ENCODE measurements around the gene TTLL12. TPM values are rescaled to one million over a fixed set of nuclear protein-coding genes. Genes with fewer than 3 reads are reported as not detected.

The TTLL12 gene
- polyA plus RNA-seq, 2 of the 4 experiments (the other 2 are of a cell fraction): 8.6 to 18.7 TPM

DNA sequence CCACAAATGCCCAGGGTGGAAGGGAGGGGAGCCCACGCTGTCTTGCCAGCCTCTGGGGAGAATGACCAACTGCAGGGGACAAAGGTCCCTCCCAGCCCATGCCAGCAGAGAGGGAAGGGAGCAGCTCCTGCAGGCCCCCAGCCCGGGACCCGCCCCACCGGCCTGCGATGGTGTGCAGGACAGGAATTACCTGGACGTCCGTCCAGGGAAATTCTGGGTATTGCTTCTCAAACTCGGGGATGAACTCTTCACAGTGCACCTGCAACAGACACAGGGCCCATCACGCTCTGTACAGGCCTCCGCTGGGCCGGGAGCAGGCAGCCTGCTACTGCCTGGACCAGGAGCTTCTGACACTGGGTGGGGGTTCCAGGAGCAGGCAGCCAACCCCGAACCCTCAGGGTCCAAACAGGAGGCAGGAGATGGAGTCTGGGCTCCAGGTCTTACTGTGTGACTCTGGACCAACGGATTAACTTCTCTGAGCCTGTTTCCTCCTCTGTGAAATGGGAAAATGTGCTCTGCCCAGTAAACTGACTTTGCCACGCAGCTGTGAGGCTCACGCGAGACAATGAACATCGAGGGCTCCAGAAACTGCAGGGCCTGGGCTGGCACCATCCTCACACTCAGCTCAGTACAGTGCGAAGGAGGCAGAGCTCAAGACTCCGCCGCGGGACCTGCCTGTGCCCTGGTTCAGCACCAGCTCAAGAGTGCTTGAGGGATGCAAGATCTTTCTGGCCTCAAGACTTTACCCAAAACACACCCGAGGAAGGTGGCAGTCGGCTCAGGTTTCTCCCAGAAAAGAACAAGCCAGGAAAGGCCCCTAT is 17.4 kb downstream of the TTLL12 start (continued):
- TF ChIP-seq RNF2 (IDR thresholded peaks at IDR 0.05; ENCODE audit: borderline replicate concordance, low read depth): no peak
- no peak for TF ChIP-seq BHLHE40 (IDR thresholded peaks at IDR 0.05; ENCODE audit: low read depth, low read length)
- no peak for TF ChIP-seq CBX2 (IDR thresholded peaks at IDR 0.05; ENCODE audit: borderline replicate concordance, low read depth)
- TF ChIP-seq, protein P1, sequence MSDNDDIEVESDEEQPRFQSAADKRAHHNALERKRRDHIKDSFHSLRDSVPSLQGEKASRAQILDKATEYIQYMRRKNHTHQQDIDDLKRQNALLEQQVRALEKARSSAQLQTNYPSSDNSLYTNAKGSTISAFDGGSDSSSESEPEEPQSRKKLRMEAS (IDR thresholded peaks at IDR 0.05): no peak
- TF ChIP-seq ZNF302 (CRISPR knock-in tag; IDR thresholded peaks at IDR 0.05): no peak
- TF ChIP-seq SMC3 (IDR thresholded peaks at IDR 0.05): no peak
- no peak for TF ChIP-seq HOXA7 (CRISPR knock-in tag; IDR thresholded peaks at IDR 0.05)

DNA sequence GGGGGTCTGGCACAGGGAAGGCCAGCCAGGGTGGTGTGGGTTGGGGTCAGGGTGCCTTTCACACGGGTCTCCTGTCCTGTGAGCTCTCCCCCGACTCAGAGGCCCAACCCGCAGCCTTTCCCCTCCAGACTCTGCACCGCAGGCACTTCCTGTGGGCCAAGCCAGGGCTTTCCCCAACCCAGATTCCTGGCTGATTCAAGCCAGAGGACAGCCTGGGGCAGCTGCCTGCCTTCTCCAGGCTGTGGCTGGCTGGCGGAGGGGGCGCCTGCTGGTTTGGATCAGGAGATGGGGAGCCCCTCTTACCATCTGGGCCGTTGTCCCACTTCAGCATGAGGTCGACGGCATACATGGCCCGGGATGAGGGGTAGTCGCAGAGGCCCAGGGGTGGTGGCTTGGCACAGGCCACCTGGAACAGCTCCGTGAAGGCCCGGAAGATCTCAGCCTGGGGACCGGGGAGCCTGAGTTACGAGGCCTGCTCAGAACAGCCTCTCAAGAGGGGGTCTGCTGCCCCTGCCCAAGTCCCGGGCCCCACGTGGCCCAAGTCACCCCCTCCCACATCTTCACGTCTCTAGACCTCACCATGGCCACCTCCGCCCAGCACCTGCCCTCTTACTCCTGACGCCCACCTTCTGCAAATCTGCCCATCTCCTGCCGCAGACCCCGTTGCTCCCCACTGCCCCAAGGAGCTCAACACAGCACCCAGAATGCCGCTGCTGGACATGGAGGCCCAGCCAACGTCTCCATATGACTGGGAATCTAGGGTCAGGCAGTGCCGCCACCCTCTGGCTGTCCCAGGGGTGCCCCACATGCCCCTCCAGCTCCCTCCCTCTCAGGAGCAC is 18.2 kb downstream of the TTLL12 start:
- H3K9me3 ChIP-seq: no peaks in the 10 kb centered on the region
- ChIA-PET POLR2A (no interaction called here), CTCF (no interaction called here)
- DNase-seq (ENCODE audit: low read depth in 1 of 2, low spot score in 1 of 2) (no peak), FAIRE-seq (no peak), ATAC-seq (no peak)
- H3K4me1 ChIP-seq: no peaks in the 10 kb centered on the region
- H3K4me3 ChIP-seq: no peak overlapping the region
- TF ChIP-seq CHD4 (IDR thresholded peaks at IDR 0.05; ENCODE audit: borderline replicate concordance) (no peak), BHLHE40 (IDR thresholded peaks at IDR 0.05; ENCODE audit: low read depth, low read length) (no peak), TFCP2L1 (CRISPR knock-in tag; IDR thresholded peaks at IDR 0.05) (no peak), CBX8 (IDR thresholded peaks at IDR 0.05) (no peak), NPAS2 (CRISPR knock-in tag; IDR thresholded peaks at IDR 0.05; ENCODE audit: borderline replicate concordance) (no peak), JUNB (IDR thresholded peaks at IDR 0.05) (no peak), EP300 (IDR thresholded peaks at IDR 0.05) (no peak), ZC3H11A (IDR thresholded peaks at IDR 0.05) (no peak), NFE2L2 (conservative IDR thresholded peaks at IDR 0.05; ENCODE audit: low read length) (no peak), CEBPB (IDR thresholded peaks at IDR 0.05) (no peak), POLR2AphosphoS2 (conservative IDR thresholded peaks at IDR 0.05; ENCODE audit: low read length) (no peak), CBX2 (IDR thresholded peaks at IDR 0.05; ENCODE audit: borderline replicate concordance, low read depth) (no peak), HEYL (CRISPR knock-in tag; IDR thresholded peaks at IDR 0.05) (no peak)
- TF ChIP-seq, protein P2, sequence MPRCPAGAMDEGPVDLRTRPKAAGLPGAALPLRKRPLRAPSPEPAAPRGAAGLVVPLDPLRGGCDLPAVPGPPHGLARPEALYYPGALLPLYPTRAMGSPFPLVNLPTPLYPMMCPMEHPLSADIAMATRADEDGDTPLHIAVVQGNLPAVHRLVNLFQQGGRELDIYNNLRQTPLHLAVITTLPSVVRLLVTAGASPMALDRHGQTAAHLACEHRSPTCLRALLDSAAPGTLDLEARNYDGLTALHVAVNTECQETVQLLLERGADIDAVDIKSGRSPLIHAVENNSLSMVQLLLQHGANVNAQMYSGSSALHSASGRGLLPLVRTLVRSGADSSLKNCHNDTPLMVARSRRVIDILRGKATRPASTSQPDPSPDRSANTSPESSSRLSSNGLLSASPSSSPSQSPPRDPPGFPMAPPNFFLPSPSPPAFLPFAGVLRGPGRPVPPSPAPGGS (IDR thresholded peaks at IDR 0.05): no peak
- TF ChIP-seq, protein P3, sequence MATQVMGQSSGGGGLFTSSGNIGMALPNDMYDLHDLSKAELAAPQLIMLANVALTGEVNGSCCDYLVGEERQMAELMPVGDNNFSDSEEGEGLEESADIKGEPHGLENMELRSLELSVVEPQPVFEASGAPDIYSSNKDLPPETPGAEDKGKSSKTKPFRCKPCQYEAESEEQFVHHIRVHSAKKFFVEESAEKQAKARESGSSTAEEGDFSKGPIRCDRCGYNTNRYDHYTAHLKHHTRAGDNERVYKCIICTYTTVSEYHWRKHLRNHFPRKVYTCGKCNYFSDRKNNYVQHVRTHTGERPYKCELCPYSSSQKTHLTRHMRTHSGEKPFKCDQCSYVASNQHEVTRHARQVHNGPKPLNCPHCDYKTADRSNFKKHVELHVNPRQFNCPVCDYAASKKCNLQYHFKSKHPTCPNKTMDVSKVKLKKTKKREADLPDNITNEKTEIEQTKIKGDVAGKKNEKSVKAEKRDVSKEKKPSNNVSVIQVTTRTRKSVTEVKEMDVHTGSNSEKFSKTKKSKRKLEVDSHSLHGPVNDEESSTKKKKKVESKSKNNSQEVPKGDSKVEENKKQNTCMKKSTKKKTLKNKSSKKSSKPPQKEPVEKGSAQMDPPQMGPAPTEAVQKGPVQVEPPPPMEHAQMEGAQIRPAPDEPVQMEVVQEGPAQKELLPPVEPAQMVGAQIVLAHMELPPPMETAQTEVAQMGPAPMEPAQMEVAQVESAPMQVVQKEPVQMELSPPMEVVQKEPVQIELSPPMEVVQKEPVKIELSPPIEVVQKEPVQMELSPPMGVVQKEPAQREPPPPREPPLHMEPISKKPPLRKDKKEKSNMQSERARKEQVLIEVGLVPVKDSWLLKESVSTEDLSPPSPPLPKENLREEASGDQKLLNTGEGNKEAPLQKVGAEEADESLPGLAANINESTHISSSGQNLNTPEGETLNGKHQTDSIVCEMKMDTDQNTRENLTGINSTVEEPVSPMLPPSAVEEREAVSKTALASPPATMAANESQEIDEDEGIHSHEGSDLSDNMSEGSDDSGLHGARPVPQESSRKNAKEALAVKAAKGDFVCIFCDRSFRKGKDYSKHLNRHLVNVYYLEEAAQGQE (IDR thresholded peaks at IDR 0.05): no peak
- TF ChIP-seq, protein P4, sequence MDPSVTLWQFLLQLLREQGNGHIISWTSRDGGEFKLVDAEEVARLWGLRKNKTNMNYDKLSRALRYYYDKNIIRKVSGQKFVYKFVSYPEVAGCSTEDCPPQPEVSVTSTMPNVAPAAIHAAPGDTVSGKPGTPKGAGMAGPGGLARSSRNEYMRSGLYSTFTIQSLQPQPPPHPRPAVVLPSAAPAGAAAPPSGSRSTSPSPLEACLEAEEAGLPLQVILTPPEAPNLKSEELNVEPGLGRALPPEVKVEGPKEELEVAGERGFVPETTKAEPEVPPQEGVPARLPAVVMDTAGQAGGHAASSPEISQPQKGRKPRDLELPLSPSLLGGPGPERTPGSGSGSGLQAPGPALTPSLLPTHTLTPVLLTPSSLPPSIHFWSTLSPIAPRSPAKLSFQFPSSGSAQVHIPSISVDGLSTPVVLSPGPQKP (IDR thresholded peaks at IDR 0.05; ENCODE audit: low read depth, low read length): no peak
- TF ChIP-seq, protein P5, sequence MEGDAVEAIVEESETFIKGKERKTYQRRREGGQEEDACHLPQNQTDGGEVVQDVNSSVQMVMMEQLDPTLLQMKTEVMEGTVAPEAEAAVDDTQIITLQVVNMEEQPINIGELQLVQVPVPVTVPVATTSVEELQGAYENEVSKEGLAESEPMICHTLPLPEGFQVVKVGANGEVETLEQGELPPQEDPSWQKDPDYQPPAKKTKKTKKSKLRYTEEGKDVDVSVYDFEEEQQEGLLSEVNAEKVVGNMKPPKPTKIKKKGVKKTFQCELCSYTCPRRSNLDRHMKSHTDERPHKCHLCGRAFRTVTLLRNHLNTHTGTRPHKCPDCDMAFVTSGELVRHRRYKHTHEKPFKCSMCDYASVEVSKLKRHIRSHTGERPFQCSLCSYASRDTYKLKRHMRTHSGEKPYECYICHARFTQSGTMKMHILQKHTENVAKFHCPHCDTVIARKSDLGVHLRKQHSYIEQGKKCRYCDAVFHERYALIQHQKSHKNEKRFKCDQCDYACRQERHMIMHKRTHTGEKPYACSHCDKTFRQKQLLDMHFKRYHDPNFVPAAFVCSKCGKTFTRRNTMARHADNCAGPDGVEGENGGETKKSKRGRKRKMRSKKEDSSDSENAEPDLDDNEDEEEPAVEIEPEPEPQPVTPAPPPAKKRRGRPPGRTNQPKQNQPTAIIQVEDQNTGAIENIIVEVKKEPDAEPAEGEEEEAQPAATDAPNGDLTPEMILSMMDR (IDR thresholded peaks at IDR 0.05): no peak
- TF ChIP-seq, protein P6, sequence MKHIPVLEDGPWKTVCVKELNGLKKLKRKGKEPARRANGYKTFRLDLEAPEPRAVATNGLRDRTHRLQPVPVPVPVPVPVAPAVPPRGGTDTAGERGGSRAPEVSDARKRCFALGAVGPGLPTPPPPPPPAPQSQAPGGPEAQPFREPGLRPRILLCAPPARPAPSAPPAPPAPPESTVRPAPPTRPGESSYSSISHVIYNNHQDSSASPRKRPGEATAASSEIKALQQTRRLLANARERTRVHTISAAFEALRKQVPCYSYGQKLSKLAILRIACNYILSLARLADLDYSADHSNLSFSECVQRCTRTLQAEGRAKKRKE (CRISPR knock-in tag; IDR thresholded peaks at IDR 0.05; ENCODE audit: low read depth): no peak
- TF ChIP-seq, protein P7, sequence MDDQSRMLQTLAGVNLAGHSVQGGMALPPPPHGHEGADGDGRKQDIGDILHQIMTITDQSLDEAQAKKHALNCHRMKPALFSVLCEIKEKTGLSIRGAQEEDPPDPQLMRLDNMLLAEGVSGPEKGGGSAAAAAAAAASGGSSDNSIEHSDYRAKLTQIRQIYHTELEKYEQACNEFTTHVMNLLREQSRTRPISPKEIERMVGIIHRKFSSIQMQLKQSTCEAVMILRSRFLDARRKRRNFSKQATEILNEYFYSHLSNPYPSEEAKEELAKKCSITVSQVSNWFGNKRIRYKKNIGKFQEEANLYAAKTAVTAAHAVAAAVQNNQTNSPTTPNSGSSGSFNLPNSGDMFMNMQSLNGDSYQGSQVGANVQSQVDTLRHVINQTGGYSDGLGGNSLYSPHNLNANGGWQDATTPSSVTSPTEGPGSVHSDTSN (IDR thresholded peaks at IDR 0.05): no peak
- TF ChIP-seq, protein P8, sequence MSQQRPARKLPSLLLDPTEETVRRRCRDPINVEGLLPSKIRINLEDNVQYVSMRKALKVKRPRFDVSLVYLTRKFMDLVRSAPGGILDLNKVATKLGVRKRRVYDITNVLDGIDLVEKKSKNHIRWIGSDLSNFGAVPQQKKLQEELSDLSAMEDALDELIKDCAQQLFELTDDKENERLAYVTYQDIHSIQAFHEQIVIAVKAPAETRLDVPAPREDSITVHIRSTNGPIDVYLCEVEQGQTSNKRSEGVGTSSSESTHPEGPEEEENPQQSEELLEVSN (IDR thresholded peaks at IDR 0.05; ENCODE audit: borderline replicate concordance, low read depth): no peak
- 84% methylated on average over 12 of the region's 25 CpGs for WGBS (ENCODE audit: missing lambda C conversion rate)
- no peak overlapping the region for H3K4me2 ChIP-seq
- no peak overlapping the region for H3K27ac ChIP-seq
